Measurements from ENCODE around the gene RTL1. TPM values are rescaled to one million over a fixed set of nuclear protein-coding genes. Genes with fewer than 3 reads are reported as not detected.

The RTL1 gene
- total RNA-seq, 1 donor from 2014 or later: not detected

GRCh38 chr14:100875126-100875525, 28.4 kb downstream of the RTL1 start:
- Histone ChIP-seq H3K27me3 (ENCODE audit: low read depth) (peaks cover 5% of the 10 kb centered on the region), H3K4me1 (no peaks in the 10 kb centered on the region), H3K27ac (no peak overlapping the region), H3K9me3 (no peaks in the 10 kb centered on the region), H3K36me3 (no peaks in the 10 kb centered on the region), H3K4me3 (no peak overlapping the region)
- TF ChIP-seq, protein P1, sequence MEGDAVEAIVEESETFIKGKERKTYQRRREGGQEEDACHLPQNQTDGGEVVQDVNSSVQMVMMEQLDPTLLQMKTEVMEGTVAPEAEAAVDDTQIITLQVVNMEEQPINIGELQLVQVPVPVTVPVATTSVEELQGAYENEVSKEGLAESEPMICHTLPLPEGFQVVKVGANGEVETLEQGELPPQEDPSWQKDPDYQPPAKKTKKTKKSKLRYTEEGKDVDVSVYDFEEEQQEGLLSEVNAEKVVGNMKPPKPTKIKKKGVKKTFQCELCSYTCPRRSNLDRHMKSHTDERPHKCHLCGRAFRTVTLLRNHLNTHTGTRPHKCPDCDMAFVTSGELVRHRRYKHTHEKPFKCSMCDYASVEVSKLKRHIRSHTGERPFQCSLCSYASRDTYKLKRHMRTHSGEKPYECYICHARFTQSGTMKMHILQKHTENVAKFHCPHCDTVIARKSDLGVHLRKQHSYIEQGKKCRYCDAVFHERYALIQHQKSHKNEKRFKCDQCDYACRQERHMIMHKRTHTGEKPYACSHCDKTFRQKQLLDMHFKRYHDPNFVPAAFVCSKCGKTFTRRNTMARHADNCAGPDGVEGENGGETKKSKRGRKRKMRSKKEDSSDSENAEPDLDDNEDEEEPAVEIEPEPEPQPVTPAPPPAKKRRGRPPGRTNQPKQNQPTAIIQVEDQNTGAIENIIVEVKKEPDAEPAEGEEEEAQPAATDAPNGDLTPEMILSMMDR (IDR thresholded peaks at IDR 0.05): no peak
- ATAC-seq (no peak), DNase-seq (peak; percentile 24)
- intact Hi-C loops (cut with DNase I): no loop called here

DNA sequence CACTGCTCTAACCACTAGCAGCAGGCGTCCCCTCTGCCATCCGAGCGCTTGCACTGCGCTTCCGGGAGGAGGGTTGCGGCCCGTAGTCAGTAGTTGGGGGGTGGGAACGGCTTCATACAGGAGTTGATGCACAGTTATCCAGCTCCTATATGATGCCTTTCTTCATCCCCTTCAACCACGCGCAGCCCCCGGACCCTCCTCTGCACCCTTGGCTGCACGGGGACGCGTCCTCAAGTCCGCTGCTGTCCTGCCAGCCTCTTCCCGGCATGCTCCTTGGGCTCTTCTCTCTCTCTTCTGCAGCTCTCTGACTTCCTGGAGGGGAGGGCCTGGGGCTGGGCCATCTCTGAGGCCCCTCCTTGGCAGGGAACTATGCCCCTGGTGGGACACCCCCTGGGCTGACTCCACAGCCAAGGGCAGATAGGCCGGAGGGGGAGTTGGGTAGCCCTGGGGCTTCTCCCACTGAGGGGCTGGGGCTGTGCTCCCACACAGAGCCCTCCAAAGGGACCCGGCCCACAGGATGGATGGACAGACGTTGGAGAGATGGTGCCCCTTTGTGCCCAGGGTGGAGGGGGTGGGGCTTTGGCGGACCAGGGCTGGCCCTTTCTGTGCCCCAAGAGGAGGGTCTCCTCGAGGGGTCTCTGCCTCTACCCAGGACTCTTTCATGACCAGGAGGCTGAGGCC, 29.0 kb downstream of the RTL1 start:
- intact Hi-C loops (cut with DNase I): no loop called here
- H3K9me3 ChIP-seq: no peaks in the 10 kb centered on the region
- no peak overlapping the region for H3K27ac ChIP-seq
- H3K4me1 ChIP-seq: no peaks in the 10 kb centered on the region
- TF ChIP-seq, protein P1 (IDR thresholded peaks at IDR 0.05): no peak
- H3K36me3 ChIP-seq: no peaks in the 10 kb centered on the region
- peak in 1 of 2 donors; percentile 12 for ATAC-seq
- no peak overlapping the region for H3K4me3 ChIP-seq
- peak; percentile 25 for DNase-seq
- H3K27me3 ChIP-seq (ENCODE audit: low read depth): peaks cover 5% of the 10 kb centered on the region

- Histone ChIP-seq H3K4me1 (no peaks in the 10 kb centered on the region), H3K9me3 (no peaks in the 10 kb centered on the region), H3K27me3 (ENCODE audit: low read depth) (peaks cover 5% of the 10 kb centered on the region), H3K27ac (no peak overlapping the region), H3K4me3 (no peak overlapping the region), H3K36me3 (no peaks in the 10 kb centered on the region)
- intact Hi-C loops (cut with DNase I): no loop called here
- ATAC-seq (no peak), DNase-seq (no peak)
- TF ChIP-seq, protein P1 (IDR thresholded peaks at IDR 0.05): no peak
Observed at GRCh38 chr14:100874051-100874410, 29.5 kb downstream of the RTL1 start.

DNA sequence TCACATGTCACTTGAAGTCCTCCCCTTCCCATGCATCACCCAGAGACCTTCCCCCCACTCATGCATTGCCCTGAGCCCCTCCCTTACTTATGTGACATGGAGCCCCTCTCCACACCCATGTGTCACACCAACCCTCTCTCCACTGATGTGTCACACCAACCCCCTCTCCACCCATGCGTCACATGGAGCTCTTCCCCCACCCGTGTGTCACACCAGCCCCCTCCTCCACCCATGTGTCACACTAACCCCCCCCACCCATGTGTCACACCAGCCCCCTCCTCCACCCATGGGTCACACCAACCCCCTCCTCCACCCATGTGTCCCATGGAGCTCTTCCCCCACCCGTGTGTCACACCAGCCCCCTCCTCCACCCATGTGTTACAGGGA, 30.4 kb downstream of the RTL1 start:
- H3K4me1 ChIP-seq: no peaks in the 10 kb centered on the region
- ATAC-seq (no peak), DNase-seq (peak; percentile 4)

GRCh38 chr14:100872259-100873095, 31.0 kb downstream of the RTL1 start:
- TF ChIP-seq, protein P1 (IDR thresholded peaks at IDR 0.05): no peak
- intact Hi-C loops (cut with DNase I): no loop called here
- Histone ChIP-seq H3K4me3 (no peak overlapping the region), H3K9me3 (no peaks in the 10 kb centered on the region), H3K36me3 (no peaks in the 10 kb centered on the region), H3K27ac (no peak overlapping the region), H3K27me3 (ENCODE audit: low read depth) (no peaks in the 10 kb centered on the region), H3K4me1 (no peaks in the 10 kb centered on the region)
- ATAC-seq (no peak), DNase-seq (peak; percentile 36)

More for the DNA sequence above, 30.4 kb downstream of the RTL1 start:
- Histone ChIP-seq H3K9me3 (no peaks in the 10 kb centered on the region), H3K27me3 (ENCODE audit: low read depth) (no peaks in the 10 kb centered on the region), H3K27ac (no peak overlapping the region), H3K36me3 (no peaks in the 10 kb centered on the region), H3K4me3 (no peak overlapping the region)
- TF ChIP-seq, protein P1 (IDR thresholded peaks at IDR 0.05): no peak
- intact Hi-C loops (cut with DNase I): no loop called here

Data from lower lobe of right lung (tissue), 2 donors.